Mononuclear cell (primary cell): ENCODE data around the gene ULBP2. TPM values are rescaled to one million over a fixed set of nuclear protein-coding genes. Genes with fewer than 3 reads are reported as not detected.
"Not testable (repeated sequence)": the region's sequence is repeated elsewhere in the genome, so short reads cannot be mapped to it uniquely, and the experiment has no call there.

Source experiments
- H3K27me3 ChIP-seq: 2 replicates; pipeline ENCODE4 v1.6.0; 2011; ENCODE audit warnings: low read length, control low read depth; ENCODE audit not compliant: insufficient read depth
- H3K4me1 ChIP-seq: 2 replicates; pipeline ENCODE4 v1.5.1; 2011; ENCODE audit warnings: mild to moderate bottlenecking, low read length, control low read depth; ENCODE audit not compliant: insufficient read depth
- H3K4me3 ChIP-seq: 2 replicates; pipeline ENCODE4 v1.5.1; 2011; ENCODE audit warnings: mild to moderate bottlenecking, low read length, moderate library complexity
- H3K9me3 ChIP-seq: 2 replicates; pipeline ENCODE4 v1.5.1; 2011; ENCODE audit warnings: low read depth, mild to moderate bottlenecking, control low read depth, low read length
- total RNA-seq: library from RNA; depleted of rRNA; stranded (reverse); fragments of >200 nt; gene quantifications from one replicate; pipeline ENCODE4 v1.2.3, GENCODE V29; 2012

The ULBP2 gene
- total RNA-seq, 1 donor, result 0.94 TPM

DNA sequence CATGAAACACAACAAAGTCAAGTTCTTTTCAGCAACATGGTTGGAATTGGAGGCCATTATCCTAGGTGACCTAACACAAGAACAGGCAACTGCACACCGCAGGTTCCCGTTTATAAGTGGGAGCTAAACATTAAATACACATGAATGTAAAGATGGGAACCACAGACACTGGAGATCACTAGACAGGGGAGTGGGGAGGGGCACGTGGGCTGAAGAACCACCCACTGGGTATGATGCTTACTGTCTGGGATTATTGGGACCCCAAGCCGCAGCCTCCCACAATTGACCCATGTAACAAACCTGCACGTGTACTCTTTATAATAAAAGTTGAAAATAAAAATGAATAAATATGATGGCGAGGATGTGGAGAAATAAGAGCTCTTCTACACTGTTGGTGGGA is 10.3 kb upstream of the ULBP2 start:
- Histone ChIP-seq H3K4me3 (no peak overlapping the region), H3K9me3 (no peaks in the 10 kb centered on the region), H3K27me3 (peaks cover 84% of the 10 kb centered on the region), H3K4me1 (no peaks in the 10 kb centered on the region)

DNA sequence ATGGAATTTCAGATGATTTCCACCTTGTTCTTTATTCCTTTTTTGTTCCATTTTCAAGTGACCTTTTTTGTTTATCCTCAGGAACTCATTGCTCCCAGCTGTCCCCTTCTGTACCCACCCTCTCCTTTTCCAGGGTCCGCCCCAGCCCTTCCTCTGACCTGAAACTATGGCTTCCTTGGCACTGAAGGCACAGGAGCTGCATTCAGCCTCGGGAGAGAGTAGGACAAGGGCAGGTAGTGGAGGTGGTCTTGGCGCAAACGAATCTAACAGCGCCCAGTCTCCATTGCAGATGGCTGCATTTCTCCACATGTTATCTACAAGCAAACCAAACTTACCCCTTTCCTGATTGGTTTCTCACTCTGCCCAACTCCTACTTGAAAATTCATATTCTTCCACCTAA is 8.8 kb upstream of the ULBP2 start:
- Histone ChIP-seq H3K4me1 (no peaks in the 10 kb centered on the region), H3K4me3 (no peak overlapping the region), H3K27me3 (peaks cover 88% of the 10 kb centered on the region), H3K9me3 (no peaks in the 10 kb centered on the region)

DNA sequence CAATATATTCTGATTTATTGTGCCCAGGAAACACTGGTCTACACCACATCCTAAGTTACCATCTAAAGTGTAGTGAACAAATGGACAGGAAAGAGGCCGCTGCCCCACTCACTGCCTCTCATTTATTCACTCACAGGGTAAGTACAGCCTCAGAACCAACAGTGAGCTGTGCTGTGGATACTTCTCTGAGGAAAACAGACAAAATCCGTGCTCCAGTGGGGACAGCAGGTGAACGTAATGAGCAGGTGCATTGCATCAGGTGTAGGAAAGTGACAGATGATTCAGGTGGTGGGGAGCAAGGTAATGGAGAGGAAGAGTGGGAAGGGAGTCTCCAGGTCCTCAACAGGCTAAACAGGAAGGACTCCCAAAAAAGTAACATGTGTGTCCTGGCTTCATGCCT is 8.4 kb upstream of the ULBP2 start:
- Histone ChIP-seq H3K4me3 (no peak overlapping the region), H3K9me3 (no peaks in the 10 kb centered on the region), H3K27me3 (peaks cover 91% of the 10 kb centered on the region), H3K4me1 (peaks cover 4% of the 10 kb centered on the region)

DNA sequence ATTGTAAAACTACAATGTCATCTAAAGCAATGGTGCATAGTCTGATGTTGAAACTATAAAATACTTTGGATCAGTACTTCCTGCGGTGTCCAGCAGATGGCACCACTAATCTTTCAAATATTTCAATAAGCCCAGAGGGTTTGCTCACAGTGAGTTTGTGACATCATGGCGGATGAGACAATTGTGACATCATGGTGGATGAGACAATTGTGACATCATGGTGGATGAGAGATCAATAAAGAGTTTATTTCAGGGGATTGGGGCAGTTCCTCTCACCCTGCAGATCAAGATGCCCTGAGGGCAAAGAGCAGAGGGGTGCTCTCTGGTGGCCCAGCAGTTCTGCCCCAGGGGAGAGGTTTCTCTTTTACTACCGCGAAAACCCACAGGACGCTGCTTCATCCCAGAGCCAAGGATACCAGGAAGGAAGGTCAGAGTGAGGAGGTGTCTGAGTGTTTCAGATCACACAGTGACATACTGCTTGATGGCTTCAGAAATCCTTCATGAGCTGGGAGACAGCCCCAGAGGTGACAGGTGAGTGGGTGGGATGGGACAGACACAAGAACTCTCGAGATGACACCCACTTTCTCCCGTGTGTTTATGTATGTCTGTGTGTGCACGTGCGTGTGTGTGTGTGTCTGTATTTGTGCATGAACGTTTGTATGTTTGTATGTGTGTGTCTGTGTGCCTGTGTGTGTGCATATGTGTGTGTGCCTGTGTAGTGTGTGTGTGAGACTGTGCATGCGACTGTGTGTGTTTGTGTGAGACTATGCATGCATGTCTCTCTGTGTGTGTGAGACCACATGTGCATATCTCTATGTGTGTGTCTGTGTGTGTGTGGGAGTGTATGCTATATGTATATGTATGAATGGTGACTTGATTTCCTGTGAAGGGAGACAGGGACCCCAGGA is 7.3 kb upstream of the ULBP2 start:
- Histone ChIP-seq H3K9me3 (no peaks in the 10 kb centered on the region), H3K4me1 (peaks cover 13% of the 10 kb centered on the region)

GRCh38 chr6:149935246-149935645 is 6.6 kb upstream of the ULBP2 start:
- no peaks in the 10 kb centered on the region for H3K9me3 ChIP-seq
- peaks cover 13% of the 10 kb centered on the region for H3K4me1 ChIP-seq
- no peak overlapping the region for H3K4me3 ChIP-seq
- peaks cover 91% of the 10 kb centered on the region for H3K27me3 ChIP-seq

More for the DNA sequence above, 7.3 kb upstream of the ULBP2 start:
- Histone ChIP-seq H3K27me3 (peaks cover 91% of the 10 kb centered on the region), H3K4me3 (no peak overlapping the region)

DNA sequence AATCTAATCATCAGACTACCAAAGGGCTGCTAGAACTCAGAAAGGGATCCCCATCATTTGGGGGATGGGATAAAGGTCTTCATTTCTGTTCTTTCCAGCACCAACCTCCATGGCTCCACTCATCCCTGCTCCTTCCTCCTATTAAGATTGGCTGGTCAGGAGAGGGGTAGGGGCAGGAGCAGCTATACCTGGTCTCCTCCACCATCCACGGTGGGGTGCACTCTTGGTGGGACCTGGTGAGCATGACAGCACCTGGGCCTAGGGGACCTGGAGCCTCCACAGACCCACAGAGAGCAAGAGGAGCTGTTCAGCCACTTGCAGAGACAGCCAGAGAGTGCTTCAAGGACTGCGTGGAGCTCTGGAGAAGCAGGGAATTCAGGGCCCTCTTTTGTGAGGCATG is 6.1 kb upstream of the ULBP2 start:
- H3K4me3 ChIP-seq, result no peak overlapping the region
- peaks cover 91% of the 10 kb centered on the region for H3K27me3 ChIP-seq
- no peaks in the 10 kb centered on the region for H3K9me3 ChIP-seq
- peaks cover 16% of the 10 kb centered on the region for H3K4me1 ChIP-seq

DNA sequence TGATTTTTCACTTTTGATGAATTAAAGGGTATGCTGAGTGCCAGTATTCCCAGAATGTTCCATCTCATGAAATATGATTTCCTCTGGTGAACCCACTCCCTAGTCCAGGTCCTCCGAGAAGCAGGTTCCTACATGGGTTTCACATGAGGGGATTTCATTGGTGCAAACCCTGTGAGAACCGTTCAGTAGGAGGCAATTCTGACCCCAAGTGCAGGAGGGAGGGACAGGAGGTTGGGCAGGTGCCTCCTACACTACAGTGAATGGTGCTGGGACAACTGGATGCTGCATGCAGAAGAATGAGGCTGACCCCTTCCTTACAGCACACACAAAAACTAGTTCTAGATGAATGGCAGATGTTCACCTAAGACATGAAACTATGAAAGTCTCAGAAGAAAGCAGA is 5.1 kb upstream of the ULBP2 start:
- Histone ChIP-seq H3K27me3 (peaks cover 90% of the 10 kb centered on the region), H3K4me3 (no peak overlapping the region), H3K4me1 (peaks cover 25% of the 10 kb centered on the region), H3K9me3 (no peaks in the 10 kb centered on the region)

GRCh38 chr6:149938013-149938570 is 3.7 kb upstream of the ULBP2 start:
- not testable (repeated sequence) for H3K9me3 ChIP-seq, H3K4me3 ChIP-seq
- Histone ChIP-seq H3K4me1 (peaks cover 32% of the 10 kb centered on the region), H3K27me3 (peaks cover 90% of the 10 kb centered on the region)

GRCh38 chr6:149938571-149939355 is 3.1 kb upstream of the ULBP2 start:
- Histone ChIP-seq H3K4me1 (peaks cover 32% of the 10 kb centered on the region), H3K4me3 (peak overlapping the region; percentile 4), H3K9me3 (no peaks in the 10 kb centered on the region), H3K27me3 (peaks cover 84% of the 10 kb centered on the region)

DNA sequence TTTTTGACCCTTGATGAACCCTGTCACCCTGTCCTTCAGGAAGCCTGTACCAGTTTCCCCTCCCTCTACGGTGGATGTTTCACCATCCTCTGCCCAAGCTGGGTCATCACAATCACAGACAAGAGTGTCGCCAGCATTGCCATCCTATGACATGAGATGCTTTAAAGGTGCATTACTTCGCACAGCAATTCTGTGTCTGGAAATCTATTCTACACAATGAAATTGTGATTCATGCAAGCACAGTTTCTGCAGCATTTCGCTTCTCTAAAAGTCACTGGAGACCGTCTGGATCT is 2.5 kb upstream of the ULBP2 start:
- Histone ChIP-seq H3K4me1 (peaks cover 32% of the 10 kb centered on the region), H3K4me3 (no peak overlapping the region), H3K9me3 (no peaks in the 10 kb centered on the region), H3K27me3 (peaks cover 78% of the 10 kb centered on the region)

GRCh38 chr6:149939909-149940671 is 1.7 kb upstream of the ULBP2 start:
- H3K9me3 ChIP-seq, result no peaks in the 10 kb centered on the region
- no peak overlapping the region for H3K4me3 ChIP-seq
- peaks cover 70% of the 10 kb centered on the region for H3K27me3 ChIP-seq
- peaks cover 32% of the 10 kb centered on the region for H3K4me1 ChIP-seq

GRCh38 chr6:149940672-149940982 is 1.2 kb upstream of the ULBP2 start:
- Histone ChIP-seq H3K4me1 (peaks cover 32% of the 10 kb centered on the region), H3K4me3 (no peak overlapping the region), H3K27me3 (peaks cover 65% of the 10 kb centered on the region), H3K9me3 (no peaks in the 10 kb centered on the region)

- Histone ChIP-seq H3K27me3 (peaks cover 47% of the 10 kb centered on the region), H3K9me3 (no peaks in the 10 kb centered on the region), H3K4me3 (no peak overlapping the region), H3K4me1 (peaks cover 32% of the 10 kb centered on the region)
These were observed 631 bp downstream of the ULBP2 start for GRCh38 chr6:149942461-149942829.

DNA sequence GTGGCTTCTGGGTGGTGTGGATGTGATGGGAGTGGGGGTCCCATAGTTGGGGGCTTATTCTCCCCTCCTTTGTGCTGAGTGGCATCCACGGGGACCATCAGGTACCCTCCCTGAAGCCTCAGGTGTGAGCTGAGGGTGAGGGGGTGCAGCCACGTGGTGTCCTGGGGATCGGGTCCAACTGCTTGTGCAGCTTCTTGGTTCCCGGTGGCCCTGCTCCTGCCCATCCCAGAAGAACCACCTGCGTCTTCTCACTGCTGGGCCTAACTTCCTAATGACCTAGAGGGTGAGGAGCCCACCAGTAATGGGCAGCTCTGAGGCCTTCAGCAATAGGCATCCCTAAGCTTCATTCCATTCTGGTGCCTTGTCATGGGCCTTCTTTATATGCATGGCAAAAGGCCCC is 1.5 kb downstream of the ULBP2 start:
- Histone ChIP-seq H3K27me3 (peaks cover 39% of the 10 kb centered on the region), H3K4me1 (peaks cover 29% of the 10 kb centered on the region)
- not testable (repeated sequence) for H3K9me3 ChIP-seq, H3K4me3 ChIP-seq

DNA sequence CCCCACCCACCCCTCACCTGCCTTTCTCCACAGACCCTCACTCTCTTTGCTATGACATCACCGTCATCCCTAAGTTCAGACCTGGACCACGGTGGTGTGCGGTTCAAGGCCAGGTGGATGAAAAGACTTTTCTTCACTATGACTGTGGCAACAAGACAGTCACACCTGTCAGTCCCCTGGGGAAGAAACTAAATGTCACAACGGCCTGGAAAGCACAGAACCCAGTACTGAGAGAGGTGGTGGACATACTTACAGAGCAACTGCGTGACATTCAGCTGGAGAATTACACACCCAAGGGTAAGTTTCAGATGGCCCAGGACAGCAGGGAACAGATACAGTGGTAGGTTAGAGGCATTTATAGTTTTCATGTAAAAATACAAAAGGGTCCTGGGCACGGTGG is 3.5 kb downstream of the ULBP2 start:
- not testable (repeated sequence) for H3K4me3 ChIP-seq, H3K9me3 ChIP-seq
- H3K4me1 ChIP-seq, result peaks cover 18% of the 10 kb centered on the region
- peaks cover 37% of the 10 kb centered on the region for H3K27me3 ChIP-seq
